ENCODE measurements around the gene SERGEF.

GRCh38 chr11:17978553-17979287, 34.1 kb downstream of the SERGEF start:
- TF ChIP-seq ZNF274 (IDR thresholded peaks at IDR 0.05; ENCODE audit: low read depth, low read length) (no peak), YY1 (IDR thresholded peaks at IDR 0.05; ENCODE audit: insufficient read depth, insufficient read length) (no peak), SUZ12 (IDR thresholded peaks at IDR 0.05; ENCODE audit: extremely low read depth, insufficient read depth, insufficient read length) (no peak)

Data from NT2/D1 (cell line).